ENCODE measurements around the gene OR4D9. TPM values are rescaled to one million over a fixed set of nuclear protein-coding genes. Genes with fewer than 3 reads are reported as not detected.

The OR4D9 gene
- total and polyA plus RNA-seq, 2 donors (not counting 3 experiments of a cell fraction or from before 2014, with no cell fraction given): not detected

DNA sequence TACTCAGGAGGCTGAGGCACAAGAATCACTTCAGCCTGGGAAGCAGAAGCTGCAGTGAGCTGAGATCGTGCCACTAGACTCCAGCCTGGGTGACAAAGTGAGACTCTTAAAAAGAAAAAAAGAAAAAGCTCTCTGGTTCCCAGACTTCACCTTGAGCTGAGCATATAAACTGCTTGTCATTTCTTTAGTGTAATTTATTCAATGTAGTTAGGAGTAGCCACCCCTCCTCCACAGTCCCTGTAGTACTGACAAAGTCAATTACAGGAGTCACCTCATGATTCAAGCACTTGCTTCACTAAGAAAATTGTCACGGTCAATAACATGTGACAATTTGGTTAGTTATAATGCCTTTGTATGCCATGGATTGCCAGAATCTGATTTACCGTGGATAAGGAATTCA lies 31.0 kb upstream of the OR4D9 start:
- no peaks in the 10 kb centered on the region for H3K36me3 ChIP-seq (ENCODE audit: control insufficient read depth in 2 of 2, extremely low read depth in 1 of 2, insufficient read depth in 2 of 2, low read length in 2 of 2)
- TF ChIP-seq GATA2 (IDR thresholded peaks at IDR 0.05; ENCODE audit: insufficient read depth, insufficient read length, low read depth, low read length) (no peak), EZH2 (IDR thresholded peaks at IDR 0.05; ENCODE audit: borderline replicate concordance, low read depth, low read length, severe bottlenecking) (no peak), POLR2AphosphoS5 (IDR thresholded peaks at IDR 0.05; ENCODE audit: insufficient read depth, low read depth, low read length) (no peak), FOS (IDR thresholded peaks at IDR 0.05; ENCODE audit: borderline replicate concordance, insufficient read depth, low read length) (no peak), JUN (IDR thresholded peaks at IDR 0.05; ENCODE audit: borderline replicate concordance, insufficient read depth, insufficient read length, low read depth) (no peak), MYC (IDR thresholded peaks at IDR 0.05; ENCODE audit: low read depth, low read length) (no peak), POLR2A (IDR thresholded peaks at IDR 0.05; ENCODE audit: low read depth, low read length) (no peak)
- TF ChIP-seq, protein P1, sequence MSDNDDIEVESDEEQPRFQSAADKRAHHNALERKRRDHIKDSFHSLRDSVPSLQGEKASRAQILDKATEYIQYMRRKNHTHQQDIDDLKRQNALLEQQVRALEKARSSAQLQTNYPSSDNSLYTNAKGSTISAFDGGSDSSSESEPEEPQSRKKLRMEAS (IDR thresholded peaks at IDR 0.05; ENCODE audit: insufficient read depth, insufficient read length): no peak
- TF ChIP-seq, protein P2, sequence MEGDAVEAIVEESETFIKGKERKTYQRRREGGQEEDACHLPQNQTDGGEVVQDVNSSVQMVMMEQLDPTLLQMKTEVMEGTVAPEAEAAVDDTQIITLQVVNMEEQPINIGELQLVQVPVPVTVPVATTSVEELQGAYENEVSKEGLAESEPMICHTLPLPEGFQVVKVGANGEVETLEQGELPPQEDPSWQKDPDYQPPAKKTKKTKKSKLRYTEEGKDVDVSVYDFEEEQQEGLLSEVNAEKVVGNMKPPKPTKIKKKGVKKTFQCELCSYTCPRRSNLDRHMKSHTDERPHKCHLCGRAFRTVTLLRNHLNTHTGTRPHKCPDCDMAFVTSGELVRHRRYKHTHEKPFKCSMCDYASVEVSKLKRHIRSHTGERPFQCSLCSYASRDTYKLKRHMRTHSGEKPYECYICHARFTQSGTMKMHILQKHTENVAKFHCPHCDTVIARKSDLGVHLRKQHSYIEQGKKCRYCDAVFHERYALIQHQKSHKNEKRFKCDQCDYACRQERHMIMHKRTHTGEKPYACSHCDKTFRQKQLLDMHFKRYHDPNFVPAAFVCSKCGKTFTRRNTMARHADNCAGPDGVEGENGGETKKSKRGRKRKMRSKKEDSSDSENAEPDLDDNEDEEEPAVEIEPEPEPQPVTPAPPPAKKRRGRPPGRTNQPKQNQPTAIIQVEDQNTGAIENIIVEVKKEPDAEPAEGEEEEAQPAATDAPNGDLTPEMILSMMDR (IDR thresholded peaks at IDR 0.05; ENCODE audit: extremely low read depth in 1 of 2, insufficient read depth in 1 of 2, low read depth in 1 of 2, low read length in 2 of 2): no peak
- no peaks in the 10 kb centered on the region for H3K27me3 ChIP-seq (ENCODE audit: control insufficient read depth in 2 of 2, insufficient read depth in 2 of 2, low read length in 2 of 2)
- intact Hi-C loops (cut with micrococcal nuclease) (no loop called here), dilution Hi-C loops (cut with MboI; ENCODE audit: extremely low pct_ligation_motif_present, low sequenced_read_pairs) (no loop called here)
- H4K20me1 ChIP-seq (replicated peaks; ENCODE audit: control insufficient read depth, extremely low read depth, insufficient read depth, low read length): no peaks in the 10 kb centered on the region
- H3K4me2 ChIP-seq (ENCODE audit: insufficient read depth, low read length): no peak overlapping the region
- DNase-seq (ENCODE audit: low read depth, low spot score) (no peak), FAIRE-seq (no peak)
- no peak overlapping the region for H3K27ac ChIP-seq (ENCODE audit: insufficient read depth, low read depth, low read length)
- ChIA-PET CTCF (no interaction called here), POLR2A (no interaction called here)
- H3K9me1 ChIP-seq (replicated peaks; ENCODE audit: control insufficient read depth, extremely low read depth, insufficient read depth, low read length): no peaks in the 10 kb centered on the region
- H2AFZ ChIP-seq (ENCODE audit: low read depth, low read length): no peak overlapping the region
- H3K9me3 ChIP-seq (replicated peaks; ENCODE audit: control insufficient read depth, insufficient read depth, low read length): no peaks in the 10 kb centered on the region
- no TSS peak for BruUV-seq (replicated peaks)
- H3K9ac ChIP-seq (replicated peaks; ENCODE audit: extremely low read depth, insufficient read depth, low read length): no peak overlapping the region
- no peaks in the 10 kb centered on the region for H3K4me1 ChIP-seq (ENCODE audit: control insufficient read depth, extremely low read depth, insufficient read depth, low read length)
- no peak overlapping the region for H3K4me3 ChIP-seq (replicated peaks in 1 of 3; ENCODE audit: insufficient read depth in 1 of 3, low read depth in 1 of 3, low read length in 3 of 3)
- no peaks in the 10 kb centered on the region for H3K79me2 ChIP-seq (ENCODE audit: control insufficient read depth, insufficient read depth, low read length)

All from endothelial cell of umbilical vein (primary cell).